AG09319 (cell line): ENCODE results near the gene MLLT3.

ENCODE experiments used
- DNase-seq: peaks from one replicate; pipeline ENCODE4 v3.0.0-alpha.2; 2010; ENCODE audit warnings: low read depth; ENCODE audit errors: extremely low read depth
- CTCF ChIP-seq: IDR thresholded peaks from 2 replicates; pipeline ENCODE4 v1.5.1; 2011; ENCODE audit warnings: low read depth, mild to moderate bottlenecking, inconsistent platforms, low read length, moderate library complexity

MLLT3 gene

DNA sequence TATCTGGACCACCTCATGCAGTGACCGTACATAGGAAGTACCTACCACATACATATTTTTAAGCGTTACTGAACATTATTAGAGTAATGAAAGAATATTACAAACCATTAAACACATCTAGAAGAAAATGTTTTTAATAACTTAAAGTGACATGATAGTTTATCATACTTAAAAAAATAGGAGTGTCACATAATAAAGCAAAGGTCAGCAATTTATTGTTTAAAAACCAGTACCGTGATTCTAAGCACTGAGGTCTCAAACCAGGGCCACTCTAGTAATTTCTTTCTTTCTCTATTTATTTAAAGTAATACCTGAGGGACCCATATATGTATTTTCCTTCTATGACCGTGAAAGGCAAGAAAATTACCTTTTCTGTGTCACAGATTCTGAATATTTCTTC, 216.0 kb downstream of the MLLT3 start:
- DNase-seq: no peak

GRCh38 chr9:20405616-20406015, 216.7 kb downstream of the MLLT3 start:
- DNase-seq: no peak
- no peak for TF ChIP-seq CTCF

More for the DNA sequence above, 216.0 kb downstream of the MLLT3 start:
- TF ChIP-seq CTCF: no peak

DNA sequence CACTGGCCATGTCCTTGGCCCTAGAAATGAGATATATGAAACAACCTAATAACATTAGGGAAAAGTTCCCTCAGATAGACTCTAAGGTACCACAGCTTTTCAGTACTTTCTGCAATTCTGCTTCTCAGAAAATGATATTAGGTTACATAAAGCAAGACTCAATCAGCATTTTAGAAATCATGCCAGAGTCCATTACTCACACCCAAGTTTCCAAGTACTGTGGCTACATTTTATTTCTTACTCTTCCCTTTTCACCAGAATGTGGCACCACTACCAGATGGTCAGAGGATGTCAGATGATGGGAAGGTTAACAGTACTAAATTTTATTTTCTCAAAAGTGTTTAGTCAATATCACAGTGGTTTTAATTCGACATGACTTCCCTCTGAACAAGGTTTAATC, 217.2 kb downstream of the MLLT3 start:
- no peak for DNase-seq
- no peak for TF ChIP-seq CTCF

DNA sequence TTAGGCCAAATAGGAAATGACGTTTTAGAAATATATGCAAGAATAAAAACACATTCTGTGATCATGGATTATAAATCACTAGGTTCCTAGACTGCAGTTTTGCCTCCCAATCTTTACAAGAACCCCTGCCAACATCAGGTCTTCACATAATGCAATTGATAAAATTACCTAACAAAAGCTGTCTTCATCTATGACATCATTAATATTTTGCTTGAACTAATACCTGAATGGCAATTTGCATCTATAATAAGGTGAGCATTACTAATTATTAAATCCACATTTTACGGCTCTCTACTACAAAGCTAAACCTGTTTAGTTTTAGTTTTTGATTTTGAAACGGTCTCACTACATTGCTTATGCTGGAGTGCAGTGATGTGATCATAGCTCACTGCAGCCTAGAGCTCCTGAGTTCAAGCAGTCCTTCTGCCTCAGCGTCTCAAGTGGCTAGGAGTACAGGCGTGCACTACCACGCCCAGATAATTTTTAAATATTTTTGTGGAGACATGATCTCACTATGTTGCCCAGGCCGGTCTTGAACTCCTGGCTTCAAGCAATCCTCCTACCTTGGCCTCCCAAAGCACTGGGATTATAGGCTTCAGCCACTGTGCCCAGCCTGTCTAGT, 218.0 kb downstream of the MLLT3 start:
- no peak for TF ChIP-seq CTCF
- no peak for DNase-seq

GRCh38 chr9:20403346-20403745, 219.0 kb downstream of the MLLT3 start:
- DNase-seq: no peak
- no peak for TF ChIP-seq CTCF

DNA sequence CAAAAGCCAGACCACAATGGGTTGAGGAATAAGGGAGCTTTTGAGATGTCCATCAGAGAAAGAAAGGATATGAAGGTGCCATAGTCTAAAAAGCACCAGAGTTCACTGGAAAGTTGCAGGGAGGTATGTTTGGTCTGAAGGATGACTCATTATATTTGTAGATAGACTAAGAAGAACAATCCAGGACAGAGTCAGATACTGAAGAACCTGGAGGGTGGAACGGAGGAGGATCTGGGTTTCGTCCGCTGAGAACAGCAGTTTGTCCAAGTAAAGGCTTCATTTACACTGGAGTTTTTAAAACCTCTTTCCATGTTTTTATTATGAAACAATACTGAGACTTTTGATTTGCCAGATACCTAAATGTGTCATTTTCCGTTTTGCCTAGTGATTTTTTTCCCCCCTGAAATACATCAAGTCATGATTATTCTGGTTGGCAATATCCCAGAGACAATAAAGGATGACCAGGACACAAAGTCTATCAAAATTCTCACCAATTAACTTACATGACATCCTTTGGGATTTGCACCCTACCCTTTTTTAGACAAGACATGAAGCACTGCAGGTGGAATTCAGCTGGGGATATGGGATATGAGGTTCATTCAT, 219.9 kb downstream of the MLLT3 start:
- TF ChIP-seq CTCF: no peak
- no peak for DNase-seq

DNA sequence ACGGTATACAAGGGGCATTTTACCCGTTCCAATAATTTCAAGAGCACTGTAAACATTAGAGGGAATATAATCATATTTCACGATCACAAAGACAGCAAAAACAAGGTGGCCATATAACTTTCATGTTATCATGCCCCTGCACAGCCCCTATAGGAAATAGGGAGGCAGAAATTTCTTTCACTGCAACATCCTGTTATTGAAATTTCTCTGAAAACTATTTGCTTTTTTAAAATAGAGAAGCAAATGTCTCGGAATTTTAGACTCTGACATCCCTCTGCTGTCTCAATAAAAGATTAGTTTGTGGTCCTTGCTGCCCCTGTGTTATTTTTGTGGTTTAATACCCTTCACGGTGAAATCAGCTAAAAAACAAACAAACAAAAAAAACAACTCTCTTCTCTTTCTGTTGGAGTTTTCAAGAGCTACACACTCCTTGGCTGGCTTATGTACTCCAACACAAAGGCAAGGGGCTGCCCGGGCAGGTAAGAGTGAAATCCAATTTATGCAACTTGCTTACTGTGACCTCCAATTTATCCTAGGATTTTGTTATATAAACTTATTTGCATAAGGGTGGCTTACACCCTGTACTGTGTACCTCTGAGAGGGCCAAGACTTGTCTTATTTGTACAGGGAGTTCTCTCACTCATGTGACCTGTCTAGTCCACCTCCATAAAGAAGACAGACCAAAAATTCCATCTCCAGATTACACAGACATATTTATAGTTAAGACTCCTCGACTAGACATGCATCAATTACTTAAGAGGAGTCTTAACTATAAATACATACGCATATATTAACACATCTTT, 223.6 kb downstream of the MLLT3 start:
- DNase-seq: no peak
- TF ChIP-seq CTCF: no peak
